PC-3 (cell line): ENCODE measurements around the gene MAP1B. TPM values are rescaled to one million over a fixed set of nuclear protein-coding genes. Genes with fewer than 3 reads are reported as not detected.

Experiments used
- ATAC-seq: fragments of 200-7000 bp; cut with Tn5 transposase; 2 replicates; pipeline ENCODE4 v1.9.1; 2020; ENCODE audit warnings: mild to moderate bottlenecking, moderate library complexity
- BruUV-seq: library from RNA; stranded (reverse); fragments of 400-500 nt; replicated peaks from 2 replicates; lab custom pipeline; 2021; lab: Mats Ljungman, UMichigan
- CTCF ChIA-PET: fragments of 300-600 bp; sonication (Branson Sonifier 250); formaldehyde crosslinking; loops from one replicate; lab custom pipeline; 2022; ENCODE audit warnings: antibody characterized with exemption; lab: Charles Lee
- POLR2A ChIA-PET: fragments of 300-600 bp; sonication (Branson Sonifier 250); formaldehyde crosslinking; loops from one replicate; lab custom pipeline; 2022; ENCODE audit warnings: antibody characterized with exemption; ENCODE audit not compliant: unreplicated experiment; lab: Charles Lee
- DNase-seq: peaks from one replicate; pipeline ENCODE4 v3.0.0-alpha.2; 2015
- H2AFZ ChIP-seq: fragments of 300-600 bp; sonication (generic); 2 replicates; pipeline ENCODE4 v1.6.0; 2016; ENCODE audit warnings: antibody characterized with exemption, low read length
- H3F3A ChIP-seq: fragments of 300-600 bp; sonication (generic); one replicate; pipeline ENCODE4 v1.6.0; 2017; ENCODE audit warnings: antibody characterized with exemption, low read length, control low read depth, mild to moderate bottlenecking; ENCODE audit not compliant: unreplicated experiment
- H3K27ac ChIP-seq: fragments of 300-600 bp; sonication (generic); 2 replicates; pipeline ENCODE4 v1.5.1; 2016; ENCODE audit warnings: mild to moderate bottlenecking, low read length
- H3K27me3 ChIP-seq: fragments of 300-600 bp; sonication (generic); 2 replicates; pipeline ENCODE4 v1.6.1; 2016; ENCODE audit warnings: low read length, mixed read lengths
- H3K36me3 ChIP-seq: fragments of 300-600 bp; sonication (generic); 2 replicates; pipeline ENCODE4 v1.6.1; 2016; ENCODE audit warnings: low read depth, mixed run types, low read length, mixed read lengths
- H3K4me1 ChIP-seq: fragments of 300-600 bp; sonication (generic); 2 replicates; pipeline ENCODE4 v1.5.1; 2016; ENCODE audit warnings: low read length; ENCODE audit not compliant: insufficient read depth
- H3K4me2 ChIP-seq: fragments of 300-600 bp; sonication (generic); 2 replicates; pipeline ENCODE4 v1.6.0; 2016; ENCODE audit warnings: low read length
- H3K4me3 ChIP-seq: fragments of 300-600 bp; sonication (generic); 2 replicates; pipeline ENCODE4 v1.5.1; 2016; ENCODE audit warnings: mild to moderate bottlenecking, low read length, mixed read lengths
- H3K79me2 ChIP-seq: fragments of 300-600 bp; sonication (generic); 2 replicates; pipeline ENCODE4 v1.6.1; 2017; ENCODE audit warnings: low read length, mixed read lengths
- H3K9ac ChIP-seq: fragments of 300-600 bp; sonication (generic); 2 replicates; pipeline ENCODE4 v1.6.0; 2016; ENCODE audit warnings: mild to moderate bottlenecking, low read length
- H3K9me2 ChIP-seq: fragments of 300-600 bp; sonication (generic); replicated peaks from 2 replicates; pipeline ENCODE4 v1.6.1; 2016; ENCODE audit warnings: mixed run types, low read length, mixed read lengths
- H3K9me3 ChIP-seq: fragments of 300-600 bp; sonication (generic); 2 replicates; pipeline ENCODE4 v1.6.1; 2016; ENCODE audit warnings: low read length, mixed read lengths
- H4K20me1 ChIP-seq: fragments of 300-600 bp; sonication (generic); 2 replicates; pipeline ENCODE4 v1.6.1; 2016; ENCODE audit warnings: low read length, mixed read lengths
- CTCF ChIP-seq: fragments of 300-600 bp; sonication (generic); conservative IDR thresholded peaks from 2 replicates; pipeline ENCODE4 v1.5.1; 2017; ENCODE audit warnings: antibody characterized with exemption, low read depth, mild to moderate bottlenecking, low read length
- EZH2 ChIP-seq: fragments of 300-600 bp; sonication (generic); IDR thresholded peaks from one replicate; pipeline ENCODE4 v1.6.1; 2017; ENCODE audit warnings: antibody characterized with exemption, mild to moderate bottlenecking, low read length; ENCODE audit not compliant: unreplicated experiment
- EZH2phosphoT487 ChIP-seq: fragments of 300-600 bp; sonication (generic); IDR thresholded peaks from 2 replicates; pipeline ENCODE4 v1.6.1; 2018; ENCODE audit warnings: mild to moderate bottlenecking, antibody characterized with exemption, low read length, borderline replicate concordance
- intact Hi-C: fragments of 100-400 bp; cut with micrococcal nuclease; formaldehyde crosslinking; loops from 2 replicates; pipeline ENCODE4 v1.9.0; 2023
- total RNA-seq: library from RNA; depleted of rRNA; stranded (reverse); fragments of >200 nt; gene quantifications from 2 replicates; pipeline ENCODE4 v1.2.3, GENCODE V29; 2014

The MAP1B gene
- total RNA-seq, 1 experiment from 2014 or later, result 12.8 TPM

GRCh38 chr5:72125271-72125940 lies 18.1 kb downstream of the MAP1B start:
- no peak for ATAC-seq
- Histone ChIP-seq H3F3A (no peaks in the 10 kb centered on the region), H3K4me3 (no peak overlapping the region), H2AFZ (no peak overlapping the region), H3K4me1 (peaks cover 11% of the 10 kb centered on the region), H3K4me2 (peak overlapping the region; percentile 43), H3K27ac (no peak overlapping the region), H3K9me2 (no peaks in the 10 kb centered on the region), H4K20me1 (no peaks in the 10 kb centered on the region), H3K36me3 (no peaks in the 10 kb centered on the region), H3K79me2 (no peaks in the 10 kb centered on the region), H3K27me3 (no peaks in the 10 kb centered on the region), H3K9me3 (no peaks in the 10 kb centered on the region), H3K9ac (no peak overlapping the region)
- BruUV-seq, result no TSS peak
- no peak for TF ChIP-seq EZH2
- no peak for TF ChIP-seq CTCF
- TF ChIP-seq EZH2phosphoT487, result no peak
- no peak for DNase-seq
- ChIA-PET POLR2A (no interaction called here), CTCF (no interaction called here)
- intact Hi-C loops, result no loop called here

GRCh38 chr5:72125941-72126620 lies 18.8 kb downstream of the MAP1B start:
- POLR2A ChIA-PET, result interaction anchor here (0.6 kb wide), 1 partner anchor 138 kb away, joined by 3 read pairs; no protein-coding TSS in a partner anchor
- DNase-seq, result no peak
- H3K4me1 ChIP-seq, result peaks cover 11% of the 10 kb centered on the region

More at GRCh38 chr5:72125941-72126620, 18.8 kb downstream of the MAP1B start:
- no peaks in the 10 kb centered on the region for H4K20me1 ChIP-seq
- no peak; the same call in 1 of the 2 replicates for ATAC-seq
- intact Hi-C loops, result no loop called here
- no peak overlapping the region for H3K4me3 ChIP-seq
- H3K27me3 ChIP-seq, result no peaks in the 10 kb centered on the region
- no peaks in the 10 kb centered on the region for H3K36me3 ChIP-seq
- no peaks in the 10 kb centered on the region for H3K9me2 ChIP-seq
- peak overlapping the region; percentile 43 for H3K4me2 ChIP-seq
- H2AFZ ChIP-seq, result no peak overlapping the region
- TF ChIP-seq EZH2phosphoT487, result no peak
- no peak for TF ChIP-seq EZH2
- TF ChIP-seq CTCF, result no peak
- H3K9ac ChIP-seq, result no peak overlapping the region
- H3F3A ChIP-seq, result no peaks in the 10 kb centered on the region
- H3K9me3 ChIP-seq, result no peaks in the 10 kb centered on the region
- H3K27ac ChIP-seq, result no peak overlapping the region
- no peaks in the 10 kb centered on the region for H3K79me2 ChIP-seq
- CTCF ChIA-PET, result no interaction called here
- BruUV-seq, result no TSS peak
